ENCODE measurements around the gene TCEAL4. TPM values are rescaled to one million over a fixed set of nuclear protein-coding genes. Genes with fewer than 3 reads are reported as not detected.

Gene TCEAL4
- total RNA-seq, 2 donors from 2014 or later = 127 to 182 TPM

GRCh38 chrX:103538728-103539127 lies 46.6 kb upstream of the TCEAL4 start:
- H3K9me3 ChIP-seq = no peaks in the 10 kb centered on the region
- no peaks in the 10 kb centered on the region for H3K27me3 ChIP-seq (replicated peaks; ENCODE audit: insufficient read depth)
- TF ChIP-seq POLR2A (IDR thresholded peaks at IDR 0.05) (no peak), POLR2AphosphoS5 (IDR thresholded peaks at IDR 0.05) (peak; percentile 68)
- no peaks in the 10 kb centered on the region for H3K36me3 ChIP-seq
- peak; percentile 12 for DNase-seq (ENCODE audit: low spot score)
- intact Hi-C loops (cut with DNase I) = no loop called here
- H3K4me3 ChIP-seq = no peak overlapping the region
- no peaks in the 10 kb centered on the region for H3K4me1 ChIP-seq (replicated peaks)
- peak overlapping the region; percentile 74 to 81 for H3K27ac ChIP-seq

- Histone ChIP-seq H3K27ac (peak overlapping the region; percentile 61 to 81), H3K4me3 (no peak overlapping the region), H3K36me3 (no peaks in the 10 kb centered on the region), H3K9me3 (no peaks in the 10 kb centered on the region), H3K27me3 (replicated peaks; ENCODE audit: insufficient read depth) (no peaks in the 10 kb centered on the region), H3K4me1 (replicated peaks) (no peaks in the 10 kb centered on the region)
- no peak for DNase-seq (ENCODE audit: low spot score)
- no peak for TF ChIP-seq POLR2AphosphoS5 (IDR thresholded peaks at IDR 0.05)
- no peak for TF ChIP-seq CTCF (IDR thresholded peaks at IDR 0.05)
- no peak for TF ChIP-seq POLR2A (IDR thresholded peaks at IDR 0.05)
- intact Hi-C loops (cut with DNase I) = no loop called here
- WGBS = 23% methylated on average over 2 of the region's 2 CpGs
Observed at GRCh38 chrX:103539695-103540094, 45.6 kb upstream of the TCEAL4 start.

- H3K36me3 ChIP-seq = no peaks in the 10 kb centered on the region
- intact Hi-C loops (cut with DNase I) = no loop called here
- TF ChIP-seq POLR2AphosphoS5 (IDR thresholded peaks at IDR 0.05) (no peak), CTCF (IDR thresholded peaks at IDR 0.05) (no peak), POLR2A (IDR thresholded peaks at IDR 0.05) (no peak)
- DNase-seq (ENCODE audit: low spot score) = no peak
- no peak overlapping the region for H3K4me3 ChIP-seq
- H3K9me3 ChIP-seq = no peaks in the 10 kb centered on the region
- H3K27ac ChIP-seq = peak overlapping the region; percentile 61 to 81
- H3K27me3 ChIP-seq (replicated peaks; ENCODE audit: insufficient read depth) = no peaks in the 10 kb centered on the region
- no peaks in the 10 kb centered on the region for H3K4me1 ChIP-seq (replicated peaks)
Observed at GRCh38 chrX:103540145-103540544, 45.2 kb upstream of the TCEAL4 start.

- TF ChIP-seq CTCF (IDR thresholded peaks at IDR 0.05) (no peak), POLR2AphosphoS5 (IDR thresholded peaks at IDR 0.05) (no peak), POLR2A (IDR thresholded peaks at IDR 0.05) (no peak)
- Histone ChIP-seq H3K27ac (no peak overlapping the region), H3K4me1 (replicated peaks) (no peaks in the 10 kb centered on the region), H3K4me3 (no peak overlapping the region), H3K9me3 (no peaks in the 10 kb centered on the region), H3K36me3 (no peaks in the 10 kb centered on the region), H3K27me3 (replicated peaks; ENCODE audit: insufficient read depth) (no peaks in the 10 kb centered on the region)
- intact Hi-C loops (cut with DNase I) = no loop called here
- no peak for DNase-seq (ENCODE audit: low spot score)
- WGBS = 50% methylated on average over 3 of the region's 3 CpGs
Observed at GRCh38 chrX:103549916-103550315, 35.4 kb upstream of the TCEAL4 start.

- DNase-seq (ENCODE audit: low spot score) = no peak
- Histone ChIP-seq H3K9me3 (no peaks in the 10 kb centered on the region), H3K36me3 (no peaks in the 10 kb centered on the region), H3K27ac (no peak overlapping the region), H3K27me3 (replicated peaks; ENCODE audit: insufficient read depth) (no peaks in the 10 kb centered on the region), H3K4me3 (no peak overlapping the region), H3K4me1 (replicated peaks) (no peaks in the 10 kb centered on the region)
- intact Hi-C loops (cut with DNase I) = no loop called here
- no peak for TF ChIP-seq CTCF (IDR thresholded peaks at IDR 0.05)
- TF ChIP-seq POLR2AphosphoS5 (IDR thresholded peaks at IDR 0.05) = no peak
- no peak for TF ChIP-seq POLR2A (IDR thresholded peaks at IDR 0.05)
- 54% methylated on average over 3 of the region's 3 CpGs for WGBS
Observed at GRCh38 chrX:103550415-103551051, 34.8 kb upstream of the TCEAL4 start.
